CD4-positive, alpha-beta T cell treated with Interleukin-6 for 4 hours (primary cell): ENCODE data around the gene DENND6A.
"Not testable (repeated sequence)": the region's sequence is repeated elsewhere in the genome, so short reads cannot be mapped to it uniquely, and the experiment has no call there.

Source experiments
- DNase-seq: peaks from one replicate; pipeline ENCODE4 v3.0.0-alpha.2; 2020; ENCODE audit warnings: mixed read lengths

The DENND6A gene, protein sequence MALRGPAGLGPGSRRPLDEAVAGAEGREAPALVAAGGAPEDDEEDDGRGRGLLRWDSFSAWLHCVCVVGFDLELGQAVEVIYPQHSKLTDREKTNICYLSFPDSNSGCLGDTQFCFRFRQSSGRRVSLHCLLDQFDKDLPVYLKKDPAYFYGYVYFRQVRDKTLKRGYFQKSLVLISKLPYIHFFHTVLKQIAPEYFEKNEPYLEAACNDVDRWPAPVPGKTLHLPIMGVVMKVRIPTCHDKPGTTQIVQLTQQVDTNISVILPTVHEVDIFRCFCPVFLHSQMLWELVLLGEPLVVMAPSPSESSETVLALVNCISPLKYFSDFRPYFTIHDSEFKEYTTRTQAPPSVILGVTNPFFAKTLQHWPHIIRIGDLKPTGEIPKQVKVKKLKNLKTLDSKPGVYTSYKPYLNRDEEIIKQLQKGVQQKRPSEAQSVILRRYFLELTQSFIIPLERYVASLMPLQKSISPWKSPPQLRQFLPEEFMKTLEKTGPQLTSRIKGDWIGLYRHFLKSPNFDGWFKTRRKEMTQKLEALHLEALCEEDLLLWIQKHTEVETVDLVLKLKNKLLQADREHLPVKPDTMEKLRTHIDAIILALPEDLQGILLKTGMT

DNA sequence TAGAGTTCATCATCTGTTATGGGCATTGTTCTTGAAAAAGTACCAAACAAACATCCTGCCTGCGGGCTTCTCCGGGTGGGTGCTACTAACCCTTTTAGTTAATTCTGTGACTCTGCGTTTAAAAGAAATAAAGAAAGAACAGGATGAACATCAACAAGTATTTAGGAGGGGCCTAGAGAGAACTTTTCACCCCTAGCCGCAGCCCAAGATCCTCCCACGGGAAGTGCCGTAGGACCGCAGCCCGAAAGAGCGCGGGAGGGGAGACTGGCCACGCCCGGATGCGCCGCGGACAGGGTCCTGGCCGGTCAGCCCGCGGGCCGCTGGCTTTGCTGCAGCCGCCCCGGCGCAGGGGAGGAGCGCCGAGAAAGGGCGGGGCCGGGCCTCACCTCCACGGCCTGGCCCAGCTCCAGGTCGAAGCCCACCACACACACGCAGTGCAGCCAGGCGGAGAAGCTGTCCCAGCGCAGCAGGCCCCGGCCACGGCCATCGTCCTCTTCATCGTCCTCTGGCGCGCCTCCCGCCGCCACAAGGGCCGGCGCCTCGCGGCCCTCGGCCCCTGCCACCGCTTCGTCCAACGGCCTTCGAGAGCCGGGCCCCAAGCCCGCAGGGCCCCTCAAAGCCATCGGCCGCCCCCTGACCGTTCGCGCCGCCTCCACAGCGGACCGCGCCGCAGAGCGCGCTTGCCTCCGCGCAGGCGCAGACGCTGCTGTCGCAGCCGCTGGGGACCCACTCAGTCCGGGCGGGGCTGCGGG is at the start of gene DENND6A:
TSS of gene DENND6A (minus strand) at position 682 of the 752 bp plus-strand sequence. CDS start at position 623, 59 bp downstream.
- peak; percentile 97 for DNase-seq

- no peak for DNase-seq
These were observed 47.1 kb upstream of the DENND6A start for GRCh38 chr3:57740027-57740426.

DNA sequence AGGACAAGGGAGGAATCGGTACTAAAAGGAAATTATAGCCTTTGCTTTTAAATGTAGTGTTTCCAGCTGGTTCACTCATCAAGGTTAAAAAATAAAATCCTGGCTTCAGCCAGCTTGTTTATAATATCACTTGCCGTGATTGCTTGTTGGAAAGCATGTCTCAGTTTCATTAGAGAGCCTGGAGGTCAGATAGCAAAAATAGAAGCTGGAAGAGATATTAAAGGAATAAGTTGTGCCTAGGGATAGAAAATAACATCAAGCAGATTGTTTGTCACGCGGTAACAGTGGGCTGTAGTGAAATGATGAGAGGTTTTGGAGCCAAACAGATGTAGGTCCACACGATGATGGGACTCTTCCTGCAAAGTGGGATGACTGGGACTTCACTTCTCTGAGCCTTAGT is 45.5 kb upstream of the DENND6A start:
- no peak for DNase-seq

GRCh38 chr3:57737840-57738239 is 45.0 kb upstream of the DENND6A start:
- DNase-seq = no peak

- DNase-seq = no peak
These were observed 42.5 kb upstream of the DENND6A start for GRCh38 chr3:57735405-57735804.

DNA sequence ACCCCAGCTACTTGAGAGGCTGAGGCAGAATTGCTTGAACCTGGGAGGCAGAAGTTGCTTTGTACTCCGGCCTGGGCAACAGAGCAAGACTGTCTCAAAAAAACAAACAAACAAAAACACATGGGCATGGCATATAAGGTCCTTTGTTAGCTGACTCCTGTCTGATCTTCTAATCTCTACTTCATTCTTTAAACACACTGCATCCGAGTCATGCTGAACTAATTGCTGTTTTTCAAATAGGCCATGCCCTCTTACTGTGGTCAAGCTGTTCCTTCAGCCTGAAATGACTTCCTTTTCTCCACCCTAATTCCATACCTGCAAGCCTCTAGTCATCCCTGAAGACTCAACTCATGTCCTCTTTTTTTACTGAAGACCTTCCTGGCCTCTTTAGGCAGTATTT is 40.9 kb upstream of the DENND6A start:
- no peak for DNase-seq

- no peak for DNase-seq
These were observed 38.4 kb upstream of the DENND6A start for GRCh38 chr3:57731311-57731710.

- no peak for DNase-seq
These were observed 37.8 kb upstream of the DENND6A start for GRCh38 chr3:57730682-57731081.

- DNase-seq = no peak
These were observed 36.6 kb upstream of the DENND6A start for GRCh38 chr3:57729334-57730045.

DNA sequence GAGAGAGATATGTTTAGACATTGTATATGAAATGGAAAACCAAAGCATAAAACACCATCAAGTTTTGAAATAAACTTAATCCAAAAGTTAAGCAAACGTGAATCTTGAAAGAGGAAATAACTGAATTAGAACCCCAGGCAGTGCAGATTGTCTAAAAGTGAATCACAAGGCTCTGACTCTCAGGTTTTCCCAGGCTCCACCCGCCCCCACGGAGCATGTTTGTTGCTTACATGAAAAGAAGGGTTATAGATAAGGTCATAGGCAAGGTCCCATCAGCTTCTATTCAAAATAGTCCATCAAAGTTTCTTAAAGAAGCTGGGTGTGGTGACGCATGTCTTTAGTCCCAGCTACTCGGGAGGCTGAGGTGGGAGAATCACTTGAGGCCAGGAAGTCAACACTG is 34.2 kb upstream of the DENND6A start:
- no peak for DNase-seq

DNA sequence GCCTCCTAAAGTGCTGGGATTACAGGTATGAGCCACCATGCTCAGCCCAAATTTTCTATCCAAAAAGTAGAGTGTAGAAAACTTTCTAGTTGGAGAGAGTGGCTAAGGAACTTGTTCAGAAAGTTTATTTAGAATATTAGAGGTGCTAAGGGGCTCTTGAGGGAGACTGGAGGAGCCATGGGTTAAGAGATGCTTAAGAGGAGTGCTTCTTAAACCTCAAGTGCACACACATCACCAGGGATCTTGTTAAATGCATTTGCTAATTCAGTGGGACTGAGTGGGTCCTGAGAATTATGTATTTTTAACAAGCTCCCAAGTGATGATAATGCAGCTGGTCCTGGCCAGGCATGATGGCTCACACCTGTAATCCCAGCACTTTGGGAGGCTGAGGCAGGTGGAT is 33.5 kb upstream of the DENND6A start:
- no peak for DNase-seq

GRCh38 chr3:57718118-57718517 is 25.2 kb upstream of the DENND6A start:
- DNase-seq = no peak

DNA sequence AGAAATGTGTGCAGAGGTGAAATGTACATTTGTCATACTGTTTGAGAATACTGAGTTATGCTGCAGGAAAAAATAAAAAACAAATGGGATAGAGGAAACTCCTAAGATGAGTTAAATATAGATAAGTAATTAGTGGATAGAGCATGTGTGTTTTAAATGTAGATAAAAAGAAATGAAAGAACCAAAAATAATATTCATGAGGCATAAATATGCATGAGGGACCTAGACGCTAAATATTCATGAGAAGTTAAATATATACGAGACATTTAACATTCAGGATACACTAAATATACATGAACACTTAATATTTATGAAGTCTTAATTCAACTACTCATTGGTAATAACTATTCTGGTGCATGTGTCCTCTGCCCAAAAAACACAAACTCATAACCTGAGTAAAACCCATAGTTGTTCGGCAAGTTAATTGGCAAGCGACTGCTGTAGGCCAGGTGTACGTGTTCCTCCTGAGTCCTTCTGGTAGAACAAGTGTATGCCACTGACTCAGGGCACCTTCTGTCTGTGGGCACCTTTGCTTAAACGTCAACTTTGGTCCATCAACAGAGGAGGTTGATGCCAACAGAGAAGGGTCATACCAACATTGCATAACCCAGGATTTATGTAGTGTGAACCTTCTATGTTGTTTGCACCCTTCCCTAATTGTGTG is 24.5 kb upstream of the DENND6A start:
- DNase-seq = no peak

DNA sequence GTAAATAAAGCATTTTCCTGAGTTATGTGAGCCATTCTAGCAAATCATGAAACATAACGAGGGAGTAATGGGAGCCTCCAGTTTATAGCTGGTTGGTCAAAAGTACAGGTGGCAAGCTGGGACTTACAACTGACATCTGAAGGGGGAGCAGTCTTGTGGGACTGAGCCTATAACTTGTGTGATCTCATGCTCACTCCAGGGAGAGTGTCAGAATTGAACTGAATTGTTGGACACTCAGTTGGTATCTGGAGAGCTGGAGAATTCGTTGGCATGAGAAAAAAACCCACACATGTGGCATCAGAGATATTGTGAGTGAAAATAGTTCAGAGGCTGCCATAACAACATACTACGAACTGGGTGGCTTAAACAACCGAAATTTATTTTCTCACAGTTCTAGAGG is 22.8 kb upstream of the DENND6A start:
- DNase-seq = no peak

GRCh38 chr3:57709559-57709958 is 16.7 kb upstream of the DENND6A start:
- DNase-seq = no peak

GRCh38 chr3:57709031-57709430 is 16.2 kb upstream of the DENND6A start:
- no peak for DNase-seq

- no peak for DNase-seq
These were observed 13.6 kb upstream of the DENND6A start for GRCh38 chr3:57706462-57706861.

GRCh38 chr3:57705351-57705750 is 12.5 kb upstream of the DENND6A start:
- not testable (repeated sequence) for DNase-seq

- no peak for DNase-seq
These were observed 8.9 kb upstream of the DENND6A start for GRCh38 chr3:57701781-57702180.

DNA sequence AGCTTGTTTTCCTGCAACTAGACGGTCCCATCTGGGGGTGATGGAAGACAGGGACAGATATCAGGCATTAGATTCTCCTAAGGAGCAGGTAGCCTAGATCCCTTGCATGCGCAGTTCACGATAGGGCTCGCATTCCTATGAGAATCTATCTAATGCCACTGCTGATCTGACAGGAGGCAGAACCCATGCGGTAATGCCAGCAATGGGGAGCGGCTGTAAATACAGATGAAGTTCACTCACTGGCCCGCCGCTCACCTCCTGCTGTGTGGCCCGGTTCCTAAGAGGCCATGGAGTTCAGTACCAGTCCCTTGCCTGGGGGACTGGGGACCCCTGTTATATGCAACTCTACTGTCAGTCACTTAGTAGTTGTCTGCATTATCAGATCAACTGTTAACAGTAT is 7.9 kb upstream of the DENND6A start:
- DNase-seq = no peak

- DNase-seq = no peak
These were observed 6.7 kb upstream of the DENND6A start for GRCh38 chr3:57699591-57699990.

DNA sequence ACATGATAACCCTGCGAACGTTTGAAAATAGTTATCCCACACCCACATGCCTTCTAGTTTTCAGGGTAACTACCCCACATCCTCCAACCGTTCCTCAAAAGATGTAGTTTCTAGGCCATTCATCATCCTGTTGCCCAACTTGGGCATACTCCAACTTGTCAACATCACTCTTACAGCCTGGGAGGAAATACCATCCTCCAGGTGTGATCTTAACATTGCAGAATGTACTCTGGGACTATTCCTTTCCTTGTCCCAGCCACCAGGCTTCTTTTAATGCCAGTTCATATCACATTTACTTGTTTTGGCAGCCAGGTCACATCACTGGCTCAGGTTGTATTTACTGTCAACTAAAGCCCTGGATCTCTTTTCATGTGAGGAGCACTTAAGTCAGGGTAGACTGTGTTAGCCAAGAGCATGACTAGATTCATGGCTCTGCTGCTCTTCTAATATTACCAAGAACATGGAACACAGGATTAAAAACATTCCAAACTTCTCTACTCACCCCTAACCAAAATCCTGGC is 4.0 kb upstream of the DENND6A start:
- no peak for DNase-seq
